ENCODE results near the gene CACNA1G.

CACNA1G gene

GRCh38 chr17:50612281-50612680 lies 51.8 kb downstream of the CACNA1G start:
- DNase-seq (ENCODE audit: low read depth): no peak
- TF ChIP-seq, protein P1, sequence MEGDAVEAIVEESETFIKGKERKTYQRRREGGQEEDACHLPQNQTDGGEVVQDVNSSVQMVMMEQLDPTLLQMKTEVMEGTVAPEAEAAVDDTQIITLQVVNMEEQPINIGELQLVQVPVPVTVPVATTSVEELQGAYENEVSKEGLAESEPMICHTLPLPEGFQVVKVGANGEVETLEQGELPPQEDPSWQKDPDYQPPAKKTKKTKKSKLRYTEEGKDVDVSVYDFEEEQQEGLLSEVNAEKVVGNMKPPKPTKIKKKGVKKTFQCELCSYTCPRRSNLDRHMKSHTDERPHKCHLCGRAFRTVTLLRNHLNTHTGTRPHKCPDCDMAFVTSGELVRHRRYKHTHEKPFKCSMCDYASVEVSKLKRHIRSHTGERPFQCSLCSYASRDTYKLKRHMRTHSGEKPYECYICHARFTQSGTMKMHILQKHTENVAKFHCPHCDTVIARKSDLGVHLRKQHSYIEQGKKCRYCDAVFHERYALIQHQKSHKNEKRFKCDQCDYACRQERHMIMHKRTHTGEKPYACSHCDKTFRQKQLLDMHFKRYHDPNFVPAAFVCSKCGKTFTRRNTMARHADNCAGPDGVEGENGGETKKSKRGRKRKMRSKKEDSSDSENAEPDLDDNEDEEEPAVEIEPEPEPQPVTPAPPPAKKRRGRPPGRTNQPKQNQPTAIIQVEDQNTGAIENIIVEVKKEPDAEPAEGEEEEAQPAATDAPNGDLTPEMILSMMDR (IDR thresholded peaks at IDR 0.05; ENCODE audit: low read depth, low read length): no peak
- TF ChIP-seq, protein P2, sequence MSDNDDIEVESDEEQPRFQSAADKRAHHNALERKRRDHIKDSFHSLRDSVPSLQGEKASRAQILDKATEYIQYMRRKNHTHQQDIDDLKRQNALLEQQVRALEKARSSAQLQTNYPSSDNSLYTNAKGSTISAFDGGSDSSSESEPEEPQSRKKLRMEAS (IDR thresholded peaks at IDR 0.05; ENCODE audit: low read depth, low read length): no peak
- TF ChIP-seq MYC (IDR thresholded peaks at IDR 0.05; ENCODE audit: low read depth, low read length): no peak
- TF ChIP-seq POLR2A (IDR thresholded peaks at IDR 0.05; ENCODE audit: extremely low read depth, insufficient read length): no peak
- H3K4me3 ChIP-seq (ENCODE audit: low read depth, low read length): no peak overlapping the region

- no peak overlapping the region for H3K4me3 ChIP-seq (ENCODE audit: low read depth, low read length)
- TF ChIP-seq MYC (IDR thresholded peaks at IDR 0.05; ENCODE audit: low read depth, low read length) (no peak), POLR2A (IDR thresholded peaks at IDR 0.05; ENCODE audit: extremely low read depth, insufficient read length) (no peak)
- TF ChIP-seq, protein P1 (IDR thresholded peaks at IDR 0.05; ENCODE audit: low read depth, low read length): no peak
- TF ChIP-seq, protein P2 (IDR thresholded peaks at IDR 0.05; ENCODE audit: low read depth, low read length): no peak
- no peak for DNase-seq (ENCODE audit: low read depth)
Observed at GRCh38 chr17:50613007-50613992, 52.8 kb downstream of the CACNA1G start.

DNA sequence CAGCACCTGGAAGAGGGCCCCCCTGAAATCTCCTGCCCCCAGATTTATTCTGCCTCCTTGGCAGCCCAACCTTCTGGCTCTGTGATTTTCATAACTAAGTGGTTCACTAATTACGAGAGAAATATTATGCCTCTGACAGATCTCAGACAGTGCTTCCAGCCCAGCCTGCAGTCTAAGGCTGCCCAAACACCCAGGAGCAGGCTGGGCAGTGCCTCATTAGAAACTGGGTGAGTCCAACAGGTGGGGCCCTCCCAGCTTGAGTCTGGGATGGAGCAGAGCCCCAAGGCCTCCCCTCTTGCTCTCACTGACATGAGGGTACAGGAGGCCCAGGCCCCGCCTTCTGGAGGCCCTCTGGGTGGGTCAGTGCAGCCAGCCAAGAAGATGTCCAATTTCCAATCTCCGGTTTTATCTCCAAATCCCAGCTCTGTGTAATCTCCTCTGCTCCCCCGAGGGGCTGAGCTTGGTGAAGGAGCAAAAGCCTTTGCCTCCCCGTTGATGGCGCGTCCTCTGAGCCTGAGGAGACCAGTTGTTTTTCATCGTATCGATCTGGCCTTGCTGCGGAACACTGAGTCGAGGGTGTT lies 54.0 kb downstream of the CACNA1G start:
- TF ChIP-seq, protein P1 (IDR thresholded peaks at IDR 0.05; ENCODE audit: low read depth, low read length): no peak
- TF ChIP-seq, protein P2 (IDR thresholded peaks at IDR 0.05; ENCODE audit: low read depth, low read length): no peak
- TF ChIP-seq MYC (IDR thresholded peaks at IDR 0.05; ENCODE audit: low read depth, low read length): no peak
- TF ChIP-seq POLR2A (IDR thresholded peaks at IDR 0.05; ENCODE audit: extremely low read depth, insufficient read length): no peak
- no peak for DNase-seq (ENCODE audit: low read depth)
- H3K4me3 ChIP-seq (ENCODE audit: low read depth, low read length): no peak overlapping the region

GRCh38 chr17:50615828-50616227 lies 55.3 kb downstream of the CACNA1G start:
- DNase-seq (ENCODE audit: low read depth): no peak
- TF ChIP-seq, protein P2 (IDR thresholded peaks at IDR 0.05; ENCODE audit: low read depth, low read length): no peak
- TF ChIP-seq, protein P1 (IDR thresholded peaks at IDR 0.05; ENCODE audit: low read depth, low read length): no peak
- TF ChIP-seq POLR2A (IDR thresholded peaks at IDR 0.05; ENCODE audit: extremely low read depth, insufficient read length): no peak
- no peak for TF ChIP-seq MYC (IDR thresholded peaks at IDR 0.05; ENCODE audit: low read depth, low read length)
- no peak overlapping the region for H3K4me3 ChIP-seq (ENCODE audit: low read depth, low read length)

DNA sequence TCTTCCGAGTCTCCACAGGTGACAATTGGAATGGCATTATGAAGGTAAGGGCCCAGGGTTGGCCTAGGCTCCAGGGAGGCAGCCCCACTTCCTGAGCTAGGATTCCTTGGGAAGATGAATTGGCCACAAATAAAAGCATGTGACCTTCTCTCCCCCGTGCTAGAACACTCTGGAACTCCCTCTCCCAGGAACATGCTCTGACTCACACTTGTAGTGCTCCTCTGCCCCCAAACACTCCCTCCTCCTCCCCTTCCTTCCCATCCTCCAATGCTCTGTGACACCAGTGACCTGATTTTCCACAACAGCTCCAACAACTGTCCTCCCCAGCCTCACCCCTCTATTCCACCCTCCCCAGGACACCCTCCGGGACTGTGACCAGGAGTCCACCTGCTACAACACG lies 57.8 kb downstream of the CACNA1G start:
- DNase-seq (ENCODE audit: low read depth): no peak
- H3K4me3 ChIP-seq (ENCODE audit: low read depth, low read length): no peak overlapping the region
- TF ChIP-seq, protein P2 (IDR thresholded peaks at IDR 0.05; ENCODE audit: low read depth, low read length): no peak
- TF ChIP-seq POLR2A (IDR thresholded peaks at IDR 0.05; ENCODE audit: extremely low read depth, insufficient read length) (no peak), MYC (IDR thresholded peaks at IDR 0.05; ENCODE audit: low read depth, low read length) (no peak)
- TF ChIP-seq, protein P1 (IDR thresholded peaks at IDR 0.05; ENCODE audit: low read depth, low read length): no peak
